T1000 (cell line): Measurements from ENCODE around the gene SDC3.
"Not testable (repeated sequence)": the region's sequence is repeated elsewhere in the genome, so short reads cannot be mapped to it uniquely, and the experiment has no call there.

ENCODE experiments used
- DNase-seq: peaks from one replicate; lab custom pipeline; 2025; ENCODE audit warnings: mixed read lengths; lab: John Stamatoyannopoulos, UW

Gene SDC3

DNA sequence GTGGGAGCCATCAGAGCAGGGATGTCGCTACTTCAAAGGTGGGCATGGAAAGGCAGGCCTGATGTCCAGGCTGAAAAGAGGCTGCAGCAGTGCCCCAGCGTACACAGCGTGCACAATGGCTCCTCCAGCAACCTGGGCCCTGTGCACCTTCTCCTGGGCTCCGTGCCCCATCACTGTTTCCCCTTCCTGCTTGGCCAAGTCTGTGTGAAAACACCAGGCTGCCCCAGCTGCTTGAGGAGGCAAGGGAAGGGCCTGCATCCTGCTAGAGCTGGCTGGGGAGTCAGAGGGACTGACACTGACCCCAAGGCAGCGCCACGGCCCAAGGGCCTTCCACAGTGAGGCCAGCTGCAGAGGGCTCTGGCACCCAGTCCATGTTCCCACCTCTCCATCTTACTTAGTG, 33.4 kb downstream of the SDC3 start:
- no peak for DNase-seq

DNA sequence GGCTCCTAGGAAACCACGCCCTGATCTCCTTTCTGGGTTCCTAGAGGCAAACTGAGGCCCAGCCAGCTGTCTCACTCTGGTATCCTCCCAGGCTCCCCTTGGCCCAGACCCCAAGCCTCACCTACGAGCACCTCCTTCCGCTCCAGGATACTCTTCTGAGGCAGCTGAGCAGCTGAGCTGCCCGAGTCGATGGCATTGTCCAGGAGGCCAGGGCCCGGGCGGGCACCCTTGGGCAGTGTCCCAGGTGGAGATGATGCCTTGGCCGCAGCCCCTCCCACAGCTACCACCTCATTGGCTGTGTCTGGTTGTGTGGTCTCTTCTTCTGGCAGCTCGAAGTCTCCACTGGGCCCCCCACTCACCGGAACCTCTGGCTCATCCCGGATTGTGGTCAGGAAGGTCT, 34.4 kb downstream of the SDC3 start:
- DNase-seq, result no peak

DNA sequence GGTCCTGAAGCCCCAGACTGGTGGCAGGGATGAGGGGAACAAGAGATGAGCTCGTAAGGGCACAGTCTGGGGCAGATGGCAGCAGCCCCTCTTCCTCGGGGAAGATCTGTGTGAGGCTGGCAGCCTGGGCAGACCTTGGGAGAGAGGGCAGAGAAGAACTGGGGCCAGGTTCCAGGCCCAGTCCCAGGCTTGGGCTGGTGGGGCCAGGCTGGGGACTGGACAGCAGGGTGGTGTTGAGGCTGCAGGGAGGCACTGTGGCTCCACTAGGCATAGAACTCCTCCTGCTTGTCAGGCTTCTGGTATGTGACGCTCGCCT, 35.7 kb downstream of the SDC3 start:
- DNase-seq, result no peak

DNA sequence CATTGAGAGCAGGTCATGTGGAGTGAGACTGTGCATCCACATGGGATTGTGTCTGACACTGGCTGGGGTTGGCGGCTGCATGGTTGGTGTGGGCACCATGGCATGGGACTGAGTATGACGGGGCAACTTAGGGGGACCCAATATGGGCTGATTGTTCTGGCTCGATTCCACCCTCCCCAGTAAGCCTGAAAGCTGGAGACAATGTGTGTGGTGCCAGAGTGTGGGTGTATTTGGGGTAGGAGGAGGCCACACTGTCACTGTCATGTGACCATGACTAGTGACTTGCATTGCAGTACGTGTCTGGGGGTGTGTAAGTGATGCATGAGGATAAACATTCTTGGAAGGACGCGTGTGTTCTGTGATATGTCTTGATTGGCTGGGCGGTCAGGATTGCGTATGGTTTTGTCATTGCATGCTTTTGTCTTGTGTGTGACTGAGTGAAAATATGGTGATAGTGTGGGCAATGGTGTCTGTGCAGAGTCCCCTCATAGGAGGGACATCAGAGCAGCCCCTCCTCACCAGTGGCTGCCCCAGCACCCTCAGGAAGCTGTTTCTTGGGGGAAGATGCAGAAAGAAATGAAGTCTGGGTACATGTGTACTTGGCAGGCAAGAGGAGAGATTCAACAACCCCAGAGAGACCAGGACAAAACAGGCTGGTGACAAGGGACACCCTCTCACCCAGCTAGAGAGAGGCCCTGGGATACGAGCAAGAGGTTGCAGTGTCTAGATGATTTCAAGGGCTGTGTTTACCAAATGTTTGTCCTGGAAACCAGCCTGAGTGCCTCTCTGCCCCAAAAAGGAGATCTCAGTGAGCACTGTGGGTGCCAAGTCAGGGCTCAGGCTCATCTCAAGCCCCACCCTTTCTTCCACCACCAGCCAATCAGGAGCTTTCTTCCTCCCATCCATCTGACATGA, 36.3 kb downstream of the SDC3 start:
- no peak for DNase-seq

DNA sequence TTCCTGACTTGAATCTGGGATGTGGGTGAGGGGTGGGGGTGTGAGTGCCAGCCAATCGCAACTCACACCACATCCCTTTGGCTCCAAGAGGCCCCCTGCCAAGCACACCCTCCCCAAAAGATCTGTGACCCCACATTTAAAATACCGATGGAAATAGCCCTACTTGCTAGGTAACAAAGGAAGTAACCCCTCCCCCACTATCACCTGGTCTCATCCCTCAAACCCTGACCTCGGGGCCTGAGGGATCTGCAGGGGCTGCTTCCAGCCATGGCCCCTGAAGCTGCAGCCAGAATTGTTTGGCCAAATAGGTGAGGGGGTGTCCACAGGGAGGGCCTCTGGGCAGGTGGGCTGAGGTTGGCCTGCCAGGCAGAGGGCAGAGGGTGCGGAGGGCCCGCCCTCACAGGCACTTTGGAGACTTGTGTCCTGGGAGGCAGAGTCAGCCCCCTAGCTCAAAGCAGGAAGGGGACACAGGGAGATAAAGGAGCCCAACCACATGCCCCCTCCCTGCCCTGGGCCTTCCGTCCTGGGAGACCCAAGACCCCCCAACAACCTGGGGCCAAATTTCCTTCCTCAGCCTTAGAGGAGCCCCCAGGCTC, 37.2 kb downstream of the SDC3 start:
- DNase-seq, result no peak

DNA sequence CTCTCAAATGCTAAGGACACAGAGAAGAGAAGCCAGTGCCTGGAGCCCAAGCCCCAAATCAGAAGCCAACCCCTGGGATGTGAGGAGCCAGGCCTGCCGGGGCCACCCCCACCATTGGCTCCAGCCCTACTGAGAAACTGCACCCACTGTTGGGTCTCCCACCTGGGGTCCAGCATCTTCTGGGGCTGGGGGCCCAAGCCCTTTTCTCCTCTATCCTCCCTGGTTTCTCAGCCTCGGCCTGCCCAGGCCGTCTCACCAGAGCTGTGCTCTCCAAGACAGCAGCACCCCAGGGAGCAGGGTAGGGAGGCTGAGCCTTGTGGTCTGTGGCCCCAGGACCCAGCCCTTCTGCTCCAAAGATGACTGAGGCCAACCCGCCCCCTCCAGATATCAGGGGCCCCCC, 37.9 kb downstream of the SDC3 start:
- no peak for DNase-seq

DNA sequence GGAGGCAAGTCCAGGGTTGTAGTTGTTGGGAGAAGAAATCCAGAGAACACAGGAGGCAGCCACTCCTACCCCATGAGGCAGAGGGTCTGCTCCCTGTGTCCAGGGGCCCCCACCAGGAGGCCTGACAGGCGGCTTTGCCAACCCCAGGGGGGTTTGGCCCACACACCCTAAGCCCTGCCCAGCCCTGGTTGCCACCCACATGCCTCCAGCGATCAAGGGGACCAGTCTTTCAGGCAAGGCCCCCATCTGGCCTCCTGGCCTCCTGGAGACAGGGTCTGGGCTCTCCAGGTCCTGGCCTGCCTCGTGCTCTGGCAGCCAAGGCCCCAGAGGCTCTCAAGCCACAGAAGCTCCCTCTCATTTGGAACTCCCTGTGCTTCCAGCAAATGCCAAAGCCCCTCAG, 38.5 kb downstream of the SDC3 start:
- DNase-seq, result no peak

DNA sequence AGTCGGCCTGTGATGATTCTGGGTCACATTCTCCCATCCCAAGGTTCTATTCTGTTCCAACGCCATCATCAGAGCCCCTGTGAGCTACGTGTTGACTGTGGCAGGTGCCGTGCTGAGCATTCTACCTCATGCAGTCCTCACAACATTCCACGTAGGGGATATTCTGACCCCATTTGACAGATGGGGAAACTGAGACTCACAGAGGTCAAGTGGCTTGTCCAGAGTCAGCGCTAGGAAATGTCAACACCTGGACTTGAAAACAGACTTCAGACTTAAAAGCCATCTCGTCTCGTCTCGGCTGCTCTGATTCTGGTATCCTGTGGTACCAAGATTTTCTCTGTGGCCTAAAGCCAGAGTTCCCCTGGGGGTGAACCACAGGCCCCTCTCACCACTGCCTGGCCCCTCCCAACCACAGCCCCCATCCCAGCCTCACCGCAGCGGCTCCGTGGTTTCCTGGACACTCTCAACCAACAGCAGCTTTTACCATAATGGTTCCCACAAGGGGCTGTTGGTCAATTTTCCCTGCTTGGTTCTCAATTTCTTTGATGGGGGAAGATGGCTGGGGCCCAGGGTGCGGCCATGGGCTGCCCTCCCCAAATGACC, 39.6 kb downstream of the SDC3 start:
- no peak for DNase-seq

DNA sequence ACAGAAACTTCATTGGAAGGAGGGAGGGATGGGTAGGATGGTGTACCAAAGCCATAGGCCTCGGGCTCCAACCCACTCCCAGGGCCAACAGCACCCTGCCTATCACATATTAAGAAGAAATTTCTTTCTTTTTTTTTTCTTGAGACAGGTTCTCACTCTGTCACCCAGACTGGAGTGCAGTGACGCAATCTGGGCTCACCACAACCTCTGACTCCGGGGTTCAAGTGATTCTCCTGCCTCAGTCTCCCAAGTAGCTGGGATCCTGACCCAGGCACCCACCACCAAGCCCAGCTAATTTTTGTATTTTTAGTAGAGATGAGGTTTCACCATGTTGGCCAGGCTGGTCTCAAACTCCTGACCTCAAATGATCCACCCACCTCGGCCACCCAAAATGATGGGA, 40.5 kb downstream of the SDC3 start:
- not testable (repeated sequence) for DNase-seq

DNA sequence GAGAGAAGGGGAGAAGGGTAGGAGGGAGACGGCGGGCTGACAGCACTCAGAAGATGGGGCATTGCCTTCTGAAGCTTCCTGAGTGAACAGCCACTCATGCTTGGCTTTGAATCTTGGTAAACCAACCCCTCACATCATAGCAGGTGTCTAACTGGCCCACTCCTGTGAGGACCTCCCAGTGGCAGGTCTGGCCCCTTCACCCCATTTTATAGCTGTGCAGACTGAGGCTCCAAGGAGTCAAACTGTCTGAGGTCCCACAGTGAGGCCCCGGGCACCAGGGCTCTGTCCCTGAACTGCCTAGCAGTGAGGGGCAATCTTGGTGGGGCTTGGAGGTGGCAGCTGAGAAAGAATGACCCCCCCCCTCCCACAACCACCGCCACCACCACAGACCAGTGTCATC, 41.0 kb downstream of the SDC3 start:
- no peak for DNase-seq

DNA sequence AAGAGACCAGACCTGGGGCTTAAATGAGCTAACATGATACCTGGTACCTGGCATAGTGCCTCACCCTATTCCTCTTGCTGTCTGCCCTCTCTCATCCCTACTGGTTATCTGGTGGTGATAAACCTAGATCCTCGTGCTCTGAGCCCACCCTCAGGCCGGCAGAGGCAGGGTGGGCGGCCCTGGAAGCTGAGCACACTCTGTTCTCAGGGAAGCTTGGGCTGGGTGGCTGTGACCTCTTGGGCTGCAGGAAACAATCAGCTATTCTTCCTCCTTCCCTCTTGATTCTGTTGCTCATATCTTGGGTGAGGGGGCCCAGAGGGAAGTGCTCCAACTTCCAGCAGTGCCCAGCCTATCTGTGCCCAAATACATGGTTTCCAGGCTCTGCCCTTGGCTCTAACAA, 42.0 kb downstream of the SDC3 start:
- DNase-seq, result no peak

DNA sequence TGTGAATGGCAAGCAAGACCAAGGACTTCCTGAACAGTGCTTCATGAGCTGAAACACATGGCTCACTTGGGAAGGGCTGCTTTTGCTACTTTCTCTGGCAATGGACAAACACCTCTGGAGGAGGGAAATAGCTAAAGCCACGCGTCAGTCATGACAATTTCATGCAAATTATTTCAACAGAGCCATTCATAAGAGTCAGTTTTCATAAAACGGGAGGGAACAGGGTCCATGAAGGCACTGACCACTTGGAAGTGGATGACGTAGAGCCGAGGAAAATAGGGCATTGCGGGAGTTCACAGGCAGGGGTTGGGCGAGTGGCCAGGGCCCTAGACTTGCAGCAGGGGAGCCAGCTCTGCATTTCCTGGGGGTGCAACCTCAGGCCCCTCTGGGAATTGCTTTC, 43.9 kb downstream of the SDC3 start:
- DNase-seq, result no peak

DNA sequence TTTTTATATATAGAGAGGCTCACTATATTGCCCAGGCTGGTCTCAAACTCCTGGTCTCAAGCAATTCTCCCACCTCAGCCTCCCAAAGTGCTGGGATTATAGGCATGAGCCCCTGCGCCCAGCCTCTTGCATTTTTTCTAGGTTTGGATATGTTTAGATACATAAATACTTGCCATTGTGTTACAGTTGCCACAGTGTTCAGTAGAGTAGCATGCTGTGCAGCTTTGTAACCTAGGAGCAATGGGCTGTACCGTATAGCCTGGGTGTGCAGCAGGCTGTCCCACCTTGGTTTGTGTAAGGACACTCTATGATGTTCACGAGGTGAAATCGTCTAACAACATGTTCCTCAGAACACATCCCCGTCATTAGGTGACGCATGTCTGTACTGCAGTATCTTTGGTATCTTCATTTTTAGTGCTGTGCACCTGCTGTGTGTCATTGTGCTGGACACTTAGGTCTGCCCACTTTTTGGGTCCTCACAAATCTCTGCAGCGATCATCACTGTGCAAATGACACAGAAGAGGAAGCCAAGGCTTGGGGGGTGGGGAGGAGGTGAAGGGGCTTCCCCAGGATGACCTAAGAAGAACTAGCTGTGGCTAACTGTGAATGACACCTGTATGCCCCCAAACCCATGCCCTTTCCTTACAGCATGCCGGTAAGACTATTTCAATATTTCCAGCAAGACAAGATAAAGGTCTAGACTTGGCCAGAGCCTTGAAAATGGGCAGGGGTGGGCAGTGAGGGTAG, 44.5 kb downstream of the SDC3 start:
- DNase-seq, result no peak

DNA sequence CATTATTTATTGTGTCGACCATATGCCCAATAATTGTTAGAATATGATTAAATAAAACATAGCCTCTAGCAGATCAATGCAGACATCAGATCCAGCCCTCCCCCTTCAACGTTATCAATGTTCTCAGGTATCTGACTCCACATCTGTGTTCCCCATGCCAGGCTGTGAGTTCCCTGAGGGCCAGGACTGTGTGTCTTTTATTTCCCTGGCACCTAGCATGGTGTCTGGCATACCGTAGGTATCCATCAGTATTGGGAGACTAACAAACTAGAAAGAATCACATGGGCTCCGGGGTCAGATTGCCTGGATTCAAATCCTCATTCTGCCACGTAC, 48.3 kb downstream of the SDC3 start:
- DNase-seq, result no peak

DNA sequence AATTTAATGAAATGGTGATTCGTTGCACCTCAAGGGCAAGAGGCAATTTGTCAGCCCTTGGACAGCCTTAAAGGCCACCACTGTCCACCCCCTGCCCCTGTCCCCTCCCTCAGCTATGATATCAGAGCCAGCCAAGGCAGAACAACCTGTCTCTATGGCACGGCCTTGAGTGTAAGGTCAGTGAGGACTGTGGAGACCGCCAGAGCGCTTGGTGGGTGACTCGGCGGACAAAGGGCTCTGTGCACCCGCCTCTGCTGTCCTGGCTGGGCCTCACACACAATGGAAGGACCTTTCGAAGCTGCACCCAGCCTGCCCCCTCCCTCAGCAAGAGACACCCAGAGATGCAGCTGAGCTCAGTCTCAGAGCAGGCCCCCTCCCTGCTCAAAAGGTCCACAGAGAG, 50.6 kb downstream of the SDC3 start:
- DNase-seq, result no peak

DNA sequence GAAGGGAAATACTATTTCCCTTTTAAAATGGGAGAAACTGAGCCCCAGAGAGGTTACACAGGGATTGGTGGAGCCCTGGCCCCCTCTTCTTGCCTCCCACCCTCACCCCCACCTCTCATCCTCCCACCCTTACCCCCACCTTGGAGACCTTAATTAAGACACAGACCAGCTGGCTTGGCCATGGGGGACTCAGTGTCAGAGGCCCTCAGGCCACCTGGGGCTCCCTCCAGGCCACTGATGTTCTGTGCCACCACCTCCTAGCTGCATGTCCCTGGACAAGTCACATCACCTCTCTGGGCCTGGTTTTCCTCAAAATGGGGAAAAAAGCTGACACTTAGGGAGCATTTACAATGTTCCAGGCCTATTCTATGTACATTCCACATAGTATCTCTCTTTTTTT, 51.5 kb downstream of the SDC3 start:
- DNase-seq, result no peak

DNA sequence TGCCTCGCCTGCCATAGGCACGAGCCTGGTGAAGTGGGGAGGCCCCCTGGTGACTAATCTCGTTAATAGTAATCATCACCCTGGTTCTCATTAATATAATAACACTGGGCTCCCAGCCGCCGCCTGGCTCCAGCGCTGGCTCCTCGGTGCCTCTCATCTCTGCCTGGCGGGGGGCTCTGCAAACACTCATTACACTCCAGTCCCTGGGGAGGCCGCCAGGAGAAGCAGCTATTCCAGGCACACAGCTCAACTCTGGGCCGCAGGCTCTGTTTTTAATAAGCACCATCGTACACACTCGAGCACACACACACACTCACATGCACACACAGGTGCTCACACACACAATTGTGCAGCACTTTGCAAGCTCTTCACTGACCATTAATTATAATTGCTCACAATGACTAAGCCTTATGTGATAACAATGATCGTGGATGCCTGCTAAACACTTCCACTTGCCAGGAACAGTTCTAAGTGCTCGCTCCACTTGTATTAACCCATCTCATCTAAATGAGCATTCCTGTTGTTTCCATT, 52.2 kb downstream of the SDC3 start:
- DNase-seq, result no peak

DNA sequence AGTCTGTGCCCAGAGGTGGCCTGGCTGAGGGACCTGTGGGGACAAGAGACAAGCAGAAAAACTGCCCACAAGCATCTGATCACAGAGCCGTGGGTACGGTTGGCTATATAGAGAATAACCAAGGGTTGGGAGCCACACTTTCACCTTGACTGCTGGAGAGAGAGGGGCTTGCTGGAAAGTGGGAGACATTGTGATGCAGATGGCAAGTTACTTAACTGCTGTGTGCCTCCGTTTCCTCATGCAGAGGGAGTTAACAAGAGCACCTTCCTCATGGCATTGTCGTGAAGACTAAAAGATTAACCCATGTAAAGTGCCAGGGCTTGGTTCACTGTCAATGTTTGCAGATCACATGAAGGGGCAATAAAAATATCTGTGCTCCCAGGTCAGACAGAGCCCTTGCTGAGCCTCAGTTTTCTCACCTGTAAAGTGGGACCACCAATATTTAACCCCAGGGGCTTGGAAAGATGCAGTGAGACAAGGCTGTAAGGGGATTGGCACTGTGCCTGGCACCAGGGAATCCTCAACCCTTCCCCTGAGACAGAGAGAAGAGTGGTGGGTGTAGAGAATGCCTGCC, 52.8 kb downstream of the SDC3 start:
- DNase-seq, result no peak

DNA sequence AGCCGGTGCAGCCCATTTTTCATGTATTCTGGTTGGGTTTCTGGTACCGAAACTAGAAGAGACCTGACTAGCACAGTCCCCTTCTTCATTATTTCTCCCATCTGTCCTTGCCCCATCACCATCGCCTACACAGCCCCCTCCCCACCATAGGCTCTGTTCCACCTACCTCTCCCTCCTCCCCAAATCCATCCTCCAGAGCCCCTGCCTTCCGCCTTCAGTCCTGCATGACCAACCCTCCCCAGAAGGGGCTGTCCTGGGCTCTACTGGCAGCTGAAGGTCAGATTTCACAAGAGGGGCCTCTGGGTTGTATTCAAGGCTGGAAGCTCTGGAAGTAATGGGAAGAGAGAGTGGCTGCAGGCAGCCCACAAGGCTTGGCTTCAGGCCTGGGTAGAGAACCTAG, 55.2 kb downstream of the SDC3 start:
- DNase-seq, result no peak

DNA sequence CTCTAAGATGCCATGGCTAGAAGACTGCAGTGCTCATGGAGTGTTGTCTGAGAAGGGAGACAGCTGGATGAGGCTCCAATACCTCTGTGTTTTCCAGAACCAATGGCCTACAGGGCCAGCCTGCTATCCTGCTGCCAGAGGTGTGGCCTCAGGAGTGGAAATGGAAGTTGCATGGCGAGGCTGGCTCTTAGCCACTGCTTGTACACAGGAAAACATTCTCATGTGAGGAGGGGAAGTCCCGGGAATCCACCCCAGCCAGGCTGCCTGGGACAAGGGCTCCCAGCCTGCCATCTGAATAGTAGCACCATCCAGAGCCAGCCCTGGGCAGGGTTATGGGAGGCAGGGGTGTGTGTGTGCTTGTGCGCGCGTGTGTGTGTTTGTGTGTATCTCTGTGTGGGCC, 56.5 kb downstream of the SDC3 start:
- DNase-seq, result no peak

DNA sequence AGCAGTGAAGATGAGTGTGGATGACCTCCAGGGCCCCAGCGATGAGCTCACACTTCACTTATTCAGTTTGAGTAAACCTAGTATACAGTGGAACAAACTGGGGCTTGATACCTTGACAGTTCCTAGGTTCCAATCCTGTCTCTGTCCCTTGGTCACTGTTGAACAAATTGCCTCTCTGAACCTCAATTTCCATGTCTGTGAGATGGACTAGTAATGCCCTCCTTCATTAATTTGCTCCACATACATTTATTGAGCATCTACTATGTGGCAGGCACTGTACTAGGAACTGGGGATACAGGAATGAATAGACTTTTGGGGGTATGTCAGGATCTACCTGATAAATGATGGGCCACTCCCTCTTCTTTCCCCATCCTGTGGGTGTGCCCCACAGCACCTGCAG, 57.3 kb downstream of the SDC3 start:
- no peak for DNase-seq

DNA sequence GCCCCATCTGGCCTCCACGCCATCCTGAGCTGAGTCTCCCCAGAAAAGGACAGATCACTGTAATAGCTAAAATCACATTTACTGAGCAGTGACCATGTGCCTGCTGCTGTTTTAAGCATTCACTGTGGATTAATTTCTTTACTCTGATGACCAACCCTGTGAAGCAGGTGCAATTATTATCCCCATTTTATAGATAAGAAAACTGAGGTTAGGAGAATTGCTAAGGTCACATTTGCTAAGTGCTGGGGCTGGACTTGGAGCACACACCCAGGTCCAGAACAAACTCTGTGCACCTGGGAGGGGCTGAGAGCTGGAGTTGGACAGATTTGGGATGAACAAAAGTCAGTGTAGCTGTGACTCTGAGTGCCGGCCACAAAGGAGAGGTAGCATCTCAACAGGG, 58.0 kb downstream of the SDC3 start:
- no peak for DNase-seq
